Memory B cell (primary cell): ENCODE results near the gene TMEM108.

Experiments
- ATAC-seq: fragments of 150-1000 bp; cut with Tn5 transposase; 2 replicates; pipeline ENCODE4 v1.10.0; 2021; ENCODE audit warnings: low read depth, mild to moderate bottlenecking, moderate library complexity
- DNase-seq, 2 donors: peaks; one replicate each; pipeline ENCODE4 v3.0.0; 2022; ENCODE audit warnings: low spot score in 2 of 2
- H3K27ac Mint-ChIP-seq: one replicate; pipeline ENCODE4 v1.8.0; 2022; ENCODE audit warnings: mild to moderate bottlenecking, moderate library complexity, mixed read lengths
- H3K27me3 Mint-ChIP-seq: one replicate; pipeline ENCODE4 v1.8.0; 2022; ENCODE audit warnings: mixed read lengths
- H3K36me3 Mint-ChIP-seq: one replicate; pipeline ENCODE4 v1.8.0; 2022; ENCODE audit warnings: mild to moderate bottlenecking, mixed read lengths
- H3K4me1 Mint-ChIP-seq: one replicate; pipeline ENCODE4 v1.8.0; 2022; ENCODE audit warnings: mixed read lengths
- H3K4me3 Mint-ChIP-seq: one replicate; pipeline ENCODE4 v1.8.0; 2022; ENCODE audit warnings: mild to moderate bottlenecking, moderate library complexity, mixed read lengths
- H3K9me3 Mint-ChIP-seq: one replicate; pipeline ENCODE4 v1.8.0; 2022; ENCODE audit warnings: mixed read lengths

TMEM108 gene

DNA sequence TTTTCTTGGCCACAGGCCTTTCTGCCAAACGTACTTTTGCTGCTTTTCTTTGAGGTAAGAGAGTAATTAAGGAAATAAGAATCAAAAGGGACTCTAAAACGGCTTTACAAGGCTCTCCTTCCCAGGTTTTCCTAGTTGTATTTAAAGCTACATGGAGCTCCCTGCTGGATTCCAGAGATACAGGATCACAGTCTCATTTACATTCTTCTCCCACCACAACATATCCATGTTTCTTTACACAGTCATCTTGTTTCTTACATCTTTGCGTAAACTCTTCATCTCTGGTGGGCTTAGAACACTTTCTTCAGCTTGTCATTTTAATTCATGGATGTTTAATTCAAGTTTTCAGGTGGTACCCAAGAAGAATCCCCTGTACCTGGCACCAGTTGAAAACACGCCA, 244.0 kb downstream of the TMEM108 start:
- H3K9me3 Mint-ChIP-seq = no peaks in the 10 kb centered on the region
- H3K4me3 Mint-ChIP-seq = no peak overlapping the region
- ATAC-seq (no peak), DNase-seq (no peak)
- no peaks in the 10 kb centered on the region for H3K4me1 Mint-ChIP-seq
- no peak overlapping the region for H3K27ac Mint-ChIP-seq
- H3K36me3 Mint-ChIP-seq = no peaks in the 10 kb centered on the region
- peaks cover 6% of the 10 kb centered on the region for H3K27me3 Mint-ChIP-seq

DNA sequence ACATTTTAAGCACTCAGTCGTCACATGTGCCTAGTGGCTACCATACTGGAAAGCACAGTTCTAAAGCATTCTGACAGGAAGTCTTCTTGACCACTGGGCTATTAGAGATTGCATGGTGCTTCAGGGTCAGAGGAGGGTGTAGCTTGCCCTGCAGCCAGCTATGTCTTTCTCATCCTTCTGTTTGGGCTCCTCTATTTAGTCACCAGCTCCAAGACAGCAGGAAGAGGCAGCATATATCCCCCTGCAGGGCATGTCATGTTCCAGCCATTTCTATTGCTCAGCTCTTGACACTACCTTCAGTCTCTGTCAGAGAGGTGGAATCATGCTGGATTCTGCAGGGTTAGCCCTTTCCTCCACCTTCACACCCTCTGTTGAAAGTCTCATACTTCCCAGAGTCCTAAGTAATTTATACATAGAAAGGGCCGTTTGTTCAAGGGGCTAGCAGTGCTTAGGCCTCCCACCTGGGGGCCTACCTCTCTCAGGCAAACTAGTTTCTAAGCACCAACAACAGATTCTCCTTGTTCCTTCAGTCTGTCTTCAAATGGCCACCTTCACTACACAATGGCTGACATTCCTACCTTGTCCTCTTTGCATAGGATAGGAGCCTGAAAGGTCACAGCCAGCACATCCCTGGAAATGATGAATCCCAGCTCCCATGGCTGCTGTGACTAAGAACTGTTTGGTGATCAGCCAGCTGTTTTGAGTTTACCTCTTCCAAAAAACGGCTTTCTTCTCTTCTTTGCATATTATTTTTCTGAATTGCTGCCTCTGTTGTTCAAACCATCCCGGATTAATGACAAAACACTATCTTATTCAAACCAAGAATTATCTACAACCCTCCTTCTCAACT, 246.0 kb downstream of the TMEM108 start:
- ATAC-seq = peak; percentile 22
- Mint-ChIP-seq H3K27ac (no peak overlapping the region), H3K27me3 (peaks cover 6% of the 10 kb centered on the region), H3K4me1 (no peaks in the 10 kb centered on the region), H3K36me3 (no peaks in the 10 kb centered on the region), H3K9me3 (no peaks in the 10 kb centered on the region), H3K4me3 (no peak overlapping the region)
- DNase-seq = no peak

- Mint-ChIP-seq H3K36me3 (no peaks in the 10 kb centered on the region), H3K4me1 (no peaks in the 10 kb centered on the region), H3K27ac (no peak overlapping the region), H3K9me3 (no peaks in the 10 kb centered on the region), H3K27me3 (peaks cover 12% of the 10 kb centered on the region), H3K4me3 (no peak overlapping the region)
- ATAC-seq = no peak
- no peak for DNase-seq
Observed at GRCh38 chr3:133289322-133289721, 251.1 kb downstream of the TMEM108 start.

DNA sequence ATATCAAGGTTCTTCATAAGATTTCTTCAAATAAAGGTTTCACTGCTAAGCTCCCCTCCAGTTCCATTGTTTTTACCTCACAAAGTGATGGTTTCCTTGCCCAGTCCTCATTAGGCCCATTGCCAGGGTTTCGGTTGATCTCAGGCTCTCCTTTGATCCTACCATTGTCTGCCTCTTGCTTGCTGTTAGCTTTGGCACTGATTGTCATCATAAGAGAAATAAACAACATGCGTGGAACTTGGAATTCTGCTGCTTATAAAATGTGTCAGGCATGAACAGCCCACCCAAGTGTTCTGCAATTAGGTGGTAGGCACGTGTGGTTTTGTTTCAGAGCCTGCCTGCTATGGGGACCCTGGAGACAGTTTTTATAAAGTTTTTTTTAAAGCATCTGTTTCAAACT, 254.1 kb downstream of the TMEM108 start:
- no peak for DNase-seq
- Mint-ChIP-seq H3K4me3 (no peak overlapping the region), H3K27ac (no peak overlapping the region), H3K27me3 (peaks cover 7% of the 10 kb centered on the region), H3K4me1 (no peaks in the 10 kb centered on the region), H3K9me3 (no peaks in the 10 kb centered on the region), H3K36me3 (no peaks in the 10 kb centered on the region)
- no peak for ATAC-seq

- no peak overlapping the region for H3K27ac Mint-ChIP-seq
- no peaks in the 10 kb centered on the region for H3K36me3 Mint-ChIP-seq
- H3K4me3 Mint-ChIP-seq = no peak overlapping the region
- ATAC-seq (no peak), DNase-seq (no peak)
- H3K9me3 Mint-ChIP-seq = no peaks in the 10 kb centered on the region
- peaks cover 7% of the 10 kb centered on the region for H3K27me3 Mint-ChIP-seq
- no peaks in the 10 kb centered on the region for H3K4me1 Mint-ChIP-seq
Observed at GRCh38 chr3:133293397-133294110, 255.4 kb downstream of the TMEM108 start.

GRCh38 chr3:133294253-133294652, 256.1 kb downstream of the TMEM108 start:
- ATAC-seq = no peak
- no peaks in the 10 kb centered on the region for H3K4me1 Mint-ChIP-seq
- H3K9me3 Mint-ChIP-seq = no peaks in the 10 kb centered on the region
- H3K27ac Mint-ChIP-seq = no peak overlapping the region
- H3K4me3 Mint-ChIP-seq = no peak overlapping the region
- peaks cover 6% of the 10 kb centered on the region for H3K27me3 Mint-ChIP-seq
- no peak for DNase-seq
- no peaks in the 10 kb centered on the region for H3K36me3 Mint-ChIP-seq

GRCh38 chr3:133295199-133295901, 257.2 kb downstream of the TMEM108 start:
- Mint-ChIP-seq H3K4me1 (no peaks in the 10 kb centered on the region), H3K27me3 (peaks cover 2% of the 10 kb centered on the region), H3K36me3 (no peaks in the 10 kb centered on the region), H3K9me3 (no peaks in the 10 kb centered on the region), H3K4me3 (no peak overlapping the region), H3K27ac (no peak overlapping the region)
- no peak for DNase-seq
- ATAC-seq = no peak

- Mint-ChIP-seq H3K4me3 (no peak overlapping the region), H3K4me1 (no peaks in the 10 kb centered on the region), H3K27me3 (peaks cover 2% of the 10 kb centered on the region), H3K27ac (no peak overlapping the region), H3K9me3 (no peaks in the 10 kb centered on the region), H3K36me3 (no peaks in the 10 kb centered on the region)
- DNase-seq (no peak), ATAC-seq (no peak)
Observed at GRCh38 chr3:133295944-133296917, 258.0 kb downstream of the TMEM108 start.

DNA sequence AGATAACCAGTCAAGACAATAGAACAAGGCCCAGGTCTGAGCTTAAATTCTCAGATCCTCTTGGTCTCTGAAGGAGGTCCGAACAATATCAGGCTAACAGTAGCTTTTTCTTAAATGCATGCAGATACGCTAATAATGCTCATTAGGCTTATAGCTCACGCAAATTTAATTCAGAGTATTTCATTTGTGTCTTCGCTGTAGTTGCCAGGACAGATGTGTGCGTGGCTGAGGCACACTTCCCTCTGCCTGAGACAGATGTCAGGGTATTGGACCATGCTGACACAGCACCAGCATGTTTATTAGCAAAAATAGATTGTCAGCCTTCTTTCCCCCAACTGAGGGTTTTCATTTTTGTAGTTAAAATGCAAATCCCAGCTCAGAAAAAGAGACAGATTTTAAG, 258.8 kb downstream of the TMEM108 start:
- Mint-ChIP-seq H3K27me3 (peaks cover 4% of the 10 kb centered on the region), H3K27ac (no peak overlapping the region), H3K9me3 (no peaks in the 10 kb centered on the region), H3K36me3 (no peaks in the 10 kb centered on the region), H3K4me1 (peaks cover 4% of the 10 kb centered on the region), H3K4me3 (no peak overlapping the region)
- ATAC-seq (no peak), DNase-seq (no peak)

- Mint-ChIP-seq H3K36me3 (peaks cover 3% of the 10 kb centered on the region), H3K27me3 (peaks cover 5% of the 10 kb centered on the region)
Observed at GRCh38 chr3:133300102-133300501, 261.9 kb downstream of the TMEM108 start.

GRCh38 chr3:133301194-133301593, 263.0 kb downstream of the TMEM108 start:
- H3K27ac Mint-ChIP-seq = no peak overlapping the region
- ATAC-seq (no peak), DNase-seq (no peak)
- peaks cover 5% of the 10 kb centered on the region for H3K4me1 Mint-ChIP-seq
- peaks cover 5% of the 10 kb centered on the region for H3K27me3 Mint-ChIP-seq
- H3K9me3 Mint-ChIP-seq = peaks cover 2% of the 10 kb centered on the region
- H3K36me3 Mint-ChIP-seq = peaks cover 3% of the 10 kb centered on the region
- H3K4me3 Mint-ChIP-seq = no peak overlapping the region

More at GRCh38 chr3:133300102-133300501, 261.9 kb downstream of the TMEM108 start:
- H3K4me3 Mint-ChIP-seq = no peak overlapping the region
- H3K4me1 Mint-ChIP-seq = peaks cover 5% of the 10 kb centered on the region
- no peak overlapping the region for H3K27ac Mint-ChIP-seq
- no peak for DNase-seq
- no peak for ATAC-seq
- H3K9me3 Mint-ChIP-seq = peaks cover 2% of the 10 kb centered on the region

- no peak overlapping the region for H3K4me3 Mint-ChIP-seq
- DNase-seq (no peak), ATAC-seq (no peak)
- peaks cover 2% of the 10 kb centered on the region for H3K9me3 Mint-ChIP-seq
- H3K36me3 Mint-ChIP-seq = peaks cover 3% of the 10 kb centered on the region
- peaks cover 4% of the 10 kb centered on the region for H3K27me3 Mint-ChIP-seq
- H3K4me1 Mint-ChIP-seq = peaks cover 5% of the 10 kb centered on the region
- no peak overlapping the region for H3K27ac Mint-ChIP-seq
Observed at GRCh38 chr3:133301731-133302130, 263.5 kb downstream of the TMEM108 start.

GRCh38 chr3:133303430-133303829, 265.2 kb downstream of the TMEM108 start:
- Mint-ChIP-seq H3K36me3 (peaks cover 3% of the 10 kb centered on the region), H3K9me3 (peaks cover 4% of the 10 kb centered on the region), H3K4me3 (no peak overlapping the region), H3K27me3 (peaks cover 4% of the 10 kb centered on the region), H3K4me1 (peaks cover 5% of the 10 kb centered on the region), H3K27ac (no peak overlapping the region)
- ATAC-seq = no peak
- DNase-seq = no peak
